Ectodermal cell (in vitro differentiated cells): ENCODE results near the gene RHOXF1.
"Not testable (repeated sequence)": the region's sequence is repeated elsewhere in the genome, so short reads cannot be mapped to it uniquely, and the experiment has no call there.

Experiments used
- H3K27ac ChIP-seq: 2 replicates; pipeline ENCODE4 v1.7.0; 2013; ENCODE audit warnings: mild to moderate bottlenecking, low read depth, low read length; ENCODE audit not compliant: insufficient read depth, poor library complexity, severe bottlenecking
- H3K27me3 ChIP-seq: 2 replicates; pipeline ENCODE4 v1.7.0; 2013; ENCODE audit warnings: mild to moderate bottlenecking, low read length; ENCODE audit not compliant: insufficient read depth, control insufficient read depth, poor library complexity, severe bottlenecking
- H3K36me3 ChIP-seq: one replicate; pipeline ENCODE4 v1.7.0; 2013; ENCODE audit warnings: low read length; ENCODE audit not compliant: control insufficient read depth, insufficient read depth
- H3K4me1 ChIP-seq: one replicate; pipeline ENCODE4 v1.7.0; 2013; ENCODE audit warnings: low read length; ENCODE audit not compliant: control insufficient read depth, insufficient read depth
- H3K4me3 ChIP-seq: 2 replicates; pipeline ENCODE4 v1.7.0; 2013; ENCODE audit warnings: low read depth, low read length, control low read depth; ENCODE audit not compliant: insufficient read depth
- H3K9me3 ChIP-seq: 2 replicates; pipeline ENCODE4 v1.7.0; 2013; ENCODE audit warnings: mild to moderate bottlenecking, low read length, moderate library complexity; ENCODE audit not compliant: control insufficient read depth
- whole genome bisulfite sequencing, 2 experiments: methylation state at CpG; one replicate each; pipeline ENCODE4 v1.1.7; 2013; ENCODE audit warnings: missing lambda C conversion rate in 2 of 2; 5-methylcytosine and 5-hydroxymethylcytosine counted together

RHOXF1 gene

GRCh38 chrX:120137439-120137838, 21.7 kb upstream of the RHOXF1 start:
- Histone ChIP-seq H3K4me1 (no peaks in the 10 kb centered on the region), H3K9me3 (no peaks in the 10 kb centered on the region), H3K27ac (no peak overlapping the region), H3K4me3 (no peak overlapping the region), H3K27me3 (no peaks in the 10 kb centered on the region), H3K36me3 (no peaks in the 10 kb centered on the region)
- WGBS, 2 experiments = 94 to 100% methylated on average over 1 to 2 of the region's 3 CpGs

GRCh38 chrX:120136840-120137239, 21.1 kb upstream of the RHOXF1 start:
- Histone ChIP-seq H3K9me3 (no peaks in the 10 kb centered on the region), H3K4me1 (no peaks in the 10 kb centered on the region), H3K4me3 (no peak overlapping the region), H3K27me3 (no peaks in the 10 kb centered on the region), H3K36me3 (no peaks in the 10 kb centered on the region), H3K27ac (no peak overlapping the region)
- 58 to 61% methylated on average over 3 of the region's 3 CpGs for WGBS, 2 experiments

- Histone ChIP-seq H3K27ac (no peak overlapping the region), H3K4me3 (no peak overlapping the region), H3K36me3 (no peaks in the 10 kb centered on the region), H3K4me1 (no peaks in the 10 kb centered on the region), H3K9me3 (no peaks in the 10 kb centered on the region), H3K27me3 (no peaks in the 10 kb centered on the region)
- WGBS, 2 experiments = 89 to 95% methylated on average over 6 of the region's 6 CpGs
These were observed 20.4 kb upstream of the RHOXF1 start for GRCh38 chrX:120136128-120136527.

GRCh38 chrX:120128306-120128846, 12.7 kb upstream of the RHOXF1 start:
- 95 to 99% methylated on average over 4 to 5 of the region's 5 CpGs for WGBS, 2 experiments
- H3K9me3 ChIP-seq, H3K27ac ChIP-seq, H3K4me3 ChIP-seq, H3K4me1 ChIP-seq, H3K36me3 ChIP-seq, H3K27me3 ChIP-seq: not testable (repeated sequence)

GRCh38 chrX:120125444-120125843, 9.7 kb upstream of the RHOXF1 start:
- H3K4me1 ChIP-seq = no peaks in the 10 kb centered on the region
- H3K9me3 ChIP-seq = no peaks in the 10 kb centered on the region
- no peaks in the 10 kb centered on the region for H3K27me3 ChIP-seq
- no peaks in the 10 kb centered on the region for H3K36me3 ChIP-seq
- no peak overlapping the region for H3K27ac ChIP-seq
- H3K4me3 ChIP-seq = no peak overlapping the region
- 95% methylated on average over 3 of the region's 3 CpGs for WGBS, 2 experiments

GRCh38 chrX:120120223-120120622, 4.5 kb upstream of the RHOXF1 start:
- Histone ChIP-seq H3K9me3 (no peaks in the 10 kb centered on the region), H3K4me3 (no peak overlapping the region), H3K27me3 (no peaks in the 10 kb centered on the region), H3K36me3 (no peaks in the 10 kb centered on the region), H3K4me1 (no peaks in the 10 kb centered on the region), H3K27ac (no peak overlapping the region)
- 83 to 90% methylated on average over 12 of the region's 12 CpGs for WGBS, 2 experiments

GRCh38 chrX:120111611-120112010, 4.1 kb downstream of the RHOXF1 start:
- Histone ChIP-seq H3K4me1 (no peaks in the 10 kb centered on the region), H3K4me3 (no peak overlapping the region), H3K27ac (no peak overlapping the region), H3K27me3 (no peaks in the 10 kb centered on the region), H3K36me3 (no peaks in the 10 kb centered on the region), H3K9me3 (no peaks in the 10 kb centered on the region)

GRCh38 chrX:120109378-120109777, 6.3 kb downstream of the RHOXF1 start:
- Histone ChIP-seq H3K27ac (no peak overlapping the region), H3K27me3 (no peaks in the 10 kb centered on the region), H3K36me3 (no peaks in the 10 kb centered on the region), H3K4me3 (no peak overlapping the region), H3K9me3 (no peaks in the 10 kb centered on the region), H3K4me1 (no peaks in the 10 kb centered on the region)
- WGBS, 2 experiments = 80 to 88% methylated on average over 1 of the region's 1 CpG

- H3K4me1 ChIP-seq = not testable (repeated sequence)
- 92 to 94% methylated on average over 1 of the region's 2 CpGs for WGBS, 2 experiments
These were observed 11.0 kb downstream of the RHOXF1 start for GRCh38 chrX:120104707-120105106.

GRCh38 chrX:120101057-120101456, 14.7 kb downstream of the RHOXF1 start:
- not testable (repeated sequence) for H3K9me3 ChIP-seq, H3K4me1 ChIP-seq, H3K4me3 ChIP-seq, H3K27ac ChIP-seq, H3K27me3 ChIP-seq, H3K36me3 ChIP-seq
- 75 to 78% methylated on average over 1 of the region's 2 CpGs for WGBS, 2 experiments

More at GRCh38 chrX:120104707-120105106, 11.0 kb downstream of the RHOXF1 start:
- not testable (repeated sequence) for H3K4me3 ChIP-seq, H3K27me3 ChIP-seq, H3K36me3 ChIP-seq, H3K27ac ChIP-seq, H3K9me3 ChIP-seq

GRCh38 chrX:120090208-120090607, 25.5 kb downstream of the RHOXF1 start:
- no peaks in the 10 kb centered on the region for H3K4me1 ChIP-seq
- no peaks in the 10 kb centered on the region for H3K27me3 ChIP-seq
- no peaks in the 10 kb centered on the region for H3K36me3 ChIP-seq
- no peak overlapping the region for H3K4me3 ChIP-seq
- WGBS, 2 experiments = 8 to 17% methylated on average over 1 to 2 of the region's 2 CpGs
- H3K9me3 ChIP-seq = no peaks in the 10 kb centered on the region
- H3K27ac ChIP-seq = no peak overlapping the region
